IMR-90 (cell line): ENCODE results near the gene DNAJC5. TPM values are rescaled to one million over a fixed set of nuclear protein-coding genes. Genes with fewer than 3 reads are reported as not detected.

ENCODE experiments used
- ATAC-seq: fragments of 200-7000 bp; cut with Tn5 transposase; 2 replicates; pipeline ENCODE4 v1.9.1; 2020; ENCODE audit warnings: low read depth, mild to moderate bottlenecking, moderate library complexity
- BruUV-seq: library from RNA; stranded (reverse); fragments of 400-500 nt; replicated peaks from 2 replicates; lab custom pipeline; 2021; lab: Mats Ljungman, UMichigan
- CTCF ChIA-PET: fragments of 300-600 bp; formaldehyde crosslinking; extraction: SDS; loops from one replicate; lab custom pipeline; 2021; ENCODE audit warnings: antibody characterized with exemption; lab: Yijun Ruan, JAX
- POLR2A ChIA-PET: fragments of 300-600 bp; sonication (Branson Sonifier 250); formaldehyde crosslinking; loops from one replicate; lab custom pipeline; 2022; ENCODE audit warnings: antibody characterized with exemption; ENCODE audit not compliant: unreplicated experiment; lab: Charles Lee
- DNase-seq: peaks from one replicate; pipeline ENCODE4 v3.0.0; 2013
- H2AFZ ChIP-seq: replicated peaks from 2 replicates; pipeline ENCODE3; 2013; ENCODE audit warnings: low read length, mild to moderate bottlenecking; ENCODE audit not compliant: poor library complexity
- H2AK5ac ChIP-seq: 2 replicates; pipeline ENCODE4 v1.6.1; 2013; ENCODE audit warnings: low read depth, low read length, inconsistent platforms
- H2AK9ac ChIP-seq: replicated peaks from 2 replicates; pipeline ENCODE3; 2013; ENCODE audit warnings: mild to moderate bottlenecking, low read depth, low read length, moderate library complexity; ENCODE audit not compliant: poor library complexity
- H2BK120ac ChIP-seq: 2 replicates; pipeline ENCODE4 v1.6.1; 2013; ENCODE audit warnings: low read depth, low read length, inconsistent platforms
- H2BK15ac ChIP-seq: 3 replicates; pipeline ENCODE4 v1.6.1; 2013; ENCODE audit warnings: low read depth, low read length, inconsistent platforms
- H2BK20ac ChIP-seq: 2 replicates; pipeline ENCODE4 v1.6.1; 2013; ENCODE audit warnings: low read depth, mild to moderate bottlenecking, inconsistent platforms, low read length, moderate library complexity
- H2BK5ac ChIP-seq: 2 replicates; pipeline ENCODE4 v1.6.1; 2013; ENCODE audit warnings: mild to moderate bottlenecking, low read depth, low read length, inconsistent platforms; ENCODE audit not compliant: poor library complexity, severe bottlenecking
- H3K14ac ChIP-seq: replicated peaks from 2 replicates; pipeline ENCODE4 v1.6.1; 2013; ENCODE audit warnings: low read depth, low read length, inconsistent platforms
- H3K18ac ChIP-seq: 2 replicates; pipeline ENCODE4 v1.6.1; 2013; ENCODE audit warnings: low read depth, low read length, control low read depth
- H3K23ac ChIP-seq: 2 replicates; pipeline ENCODE4 v1.6.1; 2013; ENCODE audit warnings: low read depth, low read length, inconsistent platforms
- H3K27ac ChIP-seq: 2 replicates; pipeline ENCODE4 v1.5.1; 2013; ENCODE audit warnings: mild to moderate bottlenecking, control low read depth, low read length; ENCODE audit not compliant: insufficient read depth
- H3K27me3 ChIP-seq: 2 replicates; pipeline ENCODE4 v1.6.1; 2013; ENCODE audit warnings: low read length; ENCODE audit not compliant: control insufficient read depth, insufficient read depth
- H3K36me3 ChIP-seq: 2 replicates; pipeline ENCODE4 v1.6.1; 2013; ENCODE audit warnings: low read length, mixed read lengths; ENCODE audit not compliant: control insufficient read depth, insufficient read depth
- H3K4ac ChIP-seq: 2 replicates; pipeline ENCODE4 v1.6.1; 2013; ENCODE audit warnings: low read depth, low read length, inconsistent platforms
- H3K4me1 ChIP-seq: 2 replicates; pipeline ENCODE4 v1.6.1; 2013; ENCODE audit warnings: low read length, mixed read lengths; ENCODE audit not compliant: control insufficient read depth, insufficient read depth
- H3K4me2 ChIP-seq: 2 replicates; pipeline ENCODE4 v1.6.1; 2013; ENCODE audit warnings: low read depth, mild to moderate bottlenecking, control low read depth, low read length, moderate library complexity
- H3K4me3 ChIP-seq: 2 replicates; pipeline ENCODE4 v1.5.1; 2013; ENCODE audit warnings: low read depth, mild to moderate bottlenecking, control low read depth, low read length, moderate library complexity; ENCODE audit not compliant: insufficient read depth
- H3K56ac ChIP-seq: 2 replicates; pipeline ENCODE4 v1.6.1; 2013; ENCODE audit warnings: low read length, inconsistent platforms; ENCODE audit not compliant: insufficient read depth; ENCODE audit errors: extremely low read depth
- H3K79me1 ChIP-seq, 2 experiments: 2 replicates each; pipeline ENCODE4 v1.6.1; 2013; ENCODE audit warnings: low read length in 2 of 2, inconsistent platforms in 1 of 2, low read depth in 1 of 2
- H3K9ac ChIP-seq: 2 replicates; pipeline ENCODE4 v1.6.1; 2013; ENCODE audit warnings: low read depth, low read length, control low read depth
- H3K9me1 ChIP-seq: 2 replicates; pipeline ENCODE4 v1.6.1; 2013; ENCODE audit warnings: low read length, inconsistent platforms; ENCODE audit not compliant: insufficient read depth
- H3K9me3 ChIP-seq: 2 replicates; pipeline ENCODE4 v1.6.1; 2013; ENCODE audit warnings: low read length; ENCODE audit not compliant: control insufficient read depth, insufficient read depth
- H4K20me1 ChIP-seq: 2 replicates; pipeline ENCODE4 v1.6.1; 2013; ENCODE audit warnings: low read length, inconsistent platforms; ENCODE audit not compliant: insufficient read depth
- H4K5ac ChIP-seq: 2 replicates; pipeline ENCODE4 v1.6.1; 2013; ENCODE audit warnings: mild to moderate bottlenecking, low read depth, low read length, control low read depth
- H4K8ac ChIP-seq, 2 experiments: 2 replicates each; pipeline ENCODE4 v1.6.1; 2013; ENCODE audit warnings: low read depth in 2 of 2, low read length in 2 of 2, control low read depth in 1 of 2, inconsistent platforms in 1 of 2
- H4K91ac ChIP-seq: 2 replicates; pipeline ENCODE4 v1.6.1; 2013; ENCODE audit warnings: low read depth, low read length, inconsistent platforms; ENCODE audit not compliant: insufficient read depth
- CEBPB ChIP-seq: IDR thresholded peaks from 2 replicates; pipeline ENCODE4 v1.6.1; 2012; ENCODE audit warnings: low read depth, low read length, improper control_type of control experiment
- CHD1 ChIP-seq: IDR thresholded peaks from 2 replicates; pipeline ENCODE4 v1.6.1; 2012; ENCODE audit warnings: low read depth, low read length, improper control_type of control experiment
- FOS ChIP-seq: fragments of 150-350 bp; IDR thresholded peaks from 2 replicates; pipeline ENCODE4 v1.6.1; 2016; ENCODE audit warnings: low read depth, low read length
- MAZ ChIP-seq: IDR thresholded peaks from 2 replicates; pipeline ENCODE4 v1.6.1; 2012; ENCODE audit warnings: low read depth, mild to moderate bottlenecking, low read length, improper control_type of control experiment, moderate library complexity, borderline replicate concordance
- MXI1 ChIP-seq: IDR thresholded peaks from 2 replicates; pipeline ENCODE4 v1.6.1; 2012; ENCODE audit warnings: low read depth, mild to moderate bottlenecking, low read length, moderate library complexity, borderline replicate concordance
- NFE2L2 ChIP-seq: fragments of 150-350 bp; IDR thresholded peaks from 2 replicates; pipeline ENCODE4 v1.6.1; 2016; ENCODE audit warnings: low read depth, mild to moderate bottlenecking, low read length
- POLR2A ChIP-seq: IDR thresholded peaks from 2 replicates; pipeline ENCODE4 v1.6.1; 2012; ENCODE audit warnings: mild to moderate bottlenecking, low read depth, low read length
- RCOR1 ChIP-seq: IDR thresholded peaks from 2 replicates; pipeline ENCODE4 v1.6.1; 2012; ENCODE audit warnings: mild to moderate bottlenecking, low read length, improper control_type of control experiment; ENCODE audit not compliant: insufficient replicate concordance
- RFX5 ChIP-seq: IDR thresholded peaks from 2 replicates; pipeline ENCODE4 v1.8.0; 2012; ENCODE audit warnings: low read depth, mild to moderate bottlenecking, low read length, moderate library complexity
- SMC3 ChIP-seq: fragments of 150-350 bp; IDR thresholded peaks from 2 replicates; pipeline ENCODE4 v1.6.1; 2016; ENCODE audit warnings: low read depth, mild to moderate bottlenecking, antibody characterized with exemption, low read length, moderate library complexity
- USF2 ChIP-seq: fragments of 150-350 bp; IDR thresholded peaks from 2 replicates; pipeline ENCODE4 v1.6.1; 2017; ENCODE audit warnings: mild to moderate bottlenecking, antibody characterized with exemption, low read length, low read depth
- WGBS, 2 experiments: methylation state at CpG; one replicate each; pipeline versions ENCODE4 v1.1.5 to v1.1.7; 2013; ENCODE audit warnings: missing lambda C conversion rate in 2 of 2; ENCODE audit not compliant: insufficient read length in 1 of 2; ENCODE audit errors: extremely low coverage in 2 of 2; 5-methylcytosine and 5-hydroxymethylcytosine counted together
- dilution Hi-C: fragments of 300-500 bp; cut with HindIII; formaldehyde crosslinking; loops from one replicate; pipeline ENCODE4 v1.14.3; 2018; ENCODE audit warnings: low sequenced_read_pairs; ENCODE audit not compliant: unreplicated experiment
- in situ Hi-C: fragments of 300-500 bp; cut with MboI; formaldehyde crosslinking; loops from 3 replicates; pipeline ENCODE4 v1.14.3; 2019; ENCODE audit warnings: low sequenced_read_pairs, inconsistent platforms, mixed read lengths
- intact Hi-C: fragments of 100-400 bp; cut with micrococcal nuclease; formaldehyde crosslinking; loops from 2 replicates; pipeline ENCODE4 v1.10.0; 2022
- polyA plus RNA-seq, 3 experiments: library from polyadenylated mRNA; depleted of rRNA; stranded (reverse); fragments of >200 nt; gene quantifications; 2 replicates each; pipeline ENCODE4 v1.2.3, GENCODE V29; 2012; ENCODE audit warnings: low replicate concordance in 1 of 3
- total RNA-seq: library from RNA; depleted of rRNA; stranded (reverse); fragments of >200 nt; gene quantifications from 2 replicates; pipeline ENCODE4 v1.2.3, GENCODE V29; 2012

The DNAJC5 gene
- total and polyA plus RNA-seq, 2 of the 4 experiments (the other 2 are of a cell fraction): 35.6 to 45.2 TPM

- intact Hi-C loops: no loop called here
- ChIA-PET CTCF (interaction anchor here (0.6 kb wide), 1 partner anchor 20 kb away, joined by 3 read pairs; no protein-coding TSS in a partner anchor), POLR2A (no interaction called here)
- no peak for DNase-seq
- Histone ChIP-seq H2BK20ac (no peak overlapping the region), H4K20me1 (peaks cover 69% of the 10 kb centered on the region), H3K4me3 (no peak overlapping the region), H3K14ac (no peak overlapping the region), H4K5ac (no peak overlapping the region), H2BK5ac (no peak overlapping the region), H3K27ac (no peak overlapping the region), H2BK120ac (no peak overlapping the region), H3K18ac (no peak overlapping the region), H3K27me3 (no peaks in the 10 kb centered on the region), H3K9me3 (0 out of 2 replicates have a peak, but pooled peaks cover 2% of the 10 kb centered on the region), H3K9me1 (no peaks in the 10 kb centered on the region), H2AFZ (no peak overlapping the region), H2AK5ac (no peak overlapping the region), H3K79me1 (peaks cover 17 to 60% of the 10 kb centered on the region in 2 experiments), H2AK9ac (no peak overlapping the region), H3K56ac (no peak overlapping the region), H3K4me1 (peaks cover 4% of the 10 kb centered on the region; the same call in 1 of the 2 replicates), H2BK15ac (no peak overlapping the region), H3K36me3 (peaks cover 9% of the 10 kb centered on the region), H3K23ac (no peak overlapping the region), H4K91ac (no peak overlapping the region), H3K4ac (no peak overlapping the region), H3K9ac (no peak overlapping the region), H4K8ac (no peak overlapping the region), H3K4me2 (no peak overlapping the region)
- in situ Hi-C loops: no loop called here
- TSS peak; percentile 21 for BruUV-seq
- TF ChIP-seq MXI1: no peak
- no peak for TF ChIP-seq POLR2A
- TF ChIP-seq FOS: no peak
- no peak for TF ChIP-seq CEBPB
- TF ChIP-seq NFE2L2: no peak
- no peak for TF ChIP-seq CHD1
- no peak for TF ChIP-seq USF2
- TF ChIP-seq MAZ: no peak
- no peak for TF ChIP-seq RFX5
- no peak for TF ChIP-seq RCOR1
- no peak for TF ChIP-seq SMC3
- no peak for ATAC-seq
- WGBS, 2 experiments: 90% methylated on average over 2 of the region's 6 CpGs; no CpG with 5 or more reads in 1 of the 2 experiments
- dilution Hi-C loops: no loop called here
Measured at GRCh38 chr20:63915471-63915870, 20.5 kb downstream of the DNAJC5 start.
